ENCODE measurements around the gene DPF3.

The DPF3 gene

DNA sequence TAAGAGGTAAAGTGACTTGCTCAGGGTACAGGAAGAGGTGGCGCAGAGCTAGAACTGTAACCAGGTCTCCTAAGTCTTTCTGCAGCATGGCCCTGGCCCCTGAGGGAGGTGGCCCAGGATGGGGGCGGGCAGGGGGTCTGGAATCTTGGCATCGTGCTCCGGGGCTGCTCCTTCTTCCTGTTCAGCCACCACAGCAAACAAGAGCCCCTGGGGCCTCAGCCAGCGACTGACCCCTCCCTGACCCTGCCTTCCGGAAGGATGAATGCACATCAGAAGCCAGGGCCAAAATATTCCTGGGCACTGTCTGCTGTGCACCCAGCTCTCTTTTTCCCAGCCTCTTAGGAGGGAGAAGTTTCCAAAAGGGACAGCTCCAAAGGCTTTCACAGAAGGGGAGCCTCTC, 242.8 kb downstream of the DPF3 start:
- Histone ChIP-seq H3K27me3 (replicated peaks; ENCODE audit: insufficient read depth, low read length) (no peaks in the 10 kb centered on the region), H3K9me2 (replicated peaks; ENCODE audit: insufficient read depth, low read length) (no peaks in the 10 kb centered on the region), H3K9me3 (replicated peaks; ENCODE audit: insufficient read depth, low read length) (no peaks in the 10 kb centered on the region), H3K4me3 (ENCODE audit: low read length) (no peak overlapping the region), H3K4me1 (ENCODE audit: low read length) (no peaks in the 10 kb centered on the region), H3K4me2 (ENCODE audit: low read depth, low read length) (no peak overlapping the region), H3K79me2 (ENCODE audit: low read length) (no peaks in the 10 kb centered on the region), H4K20me1 (ENCODE audit: insufficient read depth, low read length) (no peaks in the 10 kb centered on the region), H3F3A (ENCODE audit: insufficient read depth, low read length) (no peaks in the 10 kb centered on the region), H2AFZ (ENCODE audit: low read length) (no peak overlapping the region), H3K36me3 (replicated peaks; ENCODE audit: insufficient read depth, low read length) (no peaks in the 10 kb centered on the region), H3K27ac (ENCODE audit: low read length) (no peak overlapping the region), H3K9ac (ENCODE audit: low read length) (no peak overlapping the region)
- DNase-seq: no peak
- TF ChIP-seq, protein P1, sequence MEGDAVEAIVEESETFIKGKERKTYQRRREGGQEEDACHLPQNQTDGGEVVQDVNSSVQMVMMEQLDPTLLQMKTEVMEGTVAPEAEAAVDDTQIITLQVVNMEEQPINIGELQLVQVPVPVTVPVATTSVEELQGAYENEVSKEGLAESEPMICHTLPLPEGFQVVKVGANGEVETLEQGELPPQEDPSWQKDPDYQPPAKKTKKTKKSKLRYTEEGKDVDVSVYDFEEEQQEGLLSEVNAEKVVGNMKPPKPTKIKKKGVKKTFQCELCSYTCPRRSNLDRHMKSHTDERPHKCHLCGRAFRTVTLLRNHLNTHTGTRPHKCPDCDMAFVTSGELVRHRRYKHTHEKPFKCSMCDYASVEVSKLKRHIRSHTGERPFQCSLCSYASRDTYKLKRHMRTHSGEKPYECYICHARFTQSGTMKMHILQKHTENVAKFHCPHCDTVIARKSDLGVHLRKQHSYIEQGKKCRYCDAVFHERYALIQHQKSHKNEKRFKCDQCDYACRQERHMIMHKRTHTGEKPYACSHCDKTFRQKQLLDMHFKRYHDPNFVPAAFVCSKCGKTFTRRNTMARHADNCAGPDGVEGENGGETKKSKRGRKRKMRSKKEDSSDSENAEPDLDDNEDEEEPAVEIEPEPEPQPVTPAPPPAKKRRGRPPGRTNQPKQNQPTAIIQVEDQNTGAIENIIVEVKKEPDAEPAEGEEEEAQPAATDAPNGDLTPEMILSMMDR (IDR thresholded peaks at IDR 0.05; ENCODE audit: low read length): no peak
- TF ChIP-seq EZH2phosphoT487 (IDR thresholded peaks at IDR 0.05; ENCODE audit: low read length): no peak
- TF ChIP-seq EZH2 (optimal IDR thresholded peaks at IDR 0.05; ENCODE audit: low read depth, low read length): no peak

DNA sequence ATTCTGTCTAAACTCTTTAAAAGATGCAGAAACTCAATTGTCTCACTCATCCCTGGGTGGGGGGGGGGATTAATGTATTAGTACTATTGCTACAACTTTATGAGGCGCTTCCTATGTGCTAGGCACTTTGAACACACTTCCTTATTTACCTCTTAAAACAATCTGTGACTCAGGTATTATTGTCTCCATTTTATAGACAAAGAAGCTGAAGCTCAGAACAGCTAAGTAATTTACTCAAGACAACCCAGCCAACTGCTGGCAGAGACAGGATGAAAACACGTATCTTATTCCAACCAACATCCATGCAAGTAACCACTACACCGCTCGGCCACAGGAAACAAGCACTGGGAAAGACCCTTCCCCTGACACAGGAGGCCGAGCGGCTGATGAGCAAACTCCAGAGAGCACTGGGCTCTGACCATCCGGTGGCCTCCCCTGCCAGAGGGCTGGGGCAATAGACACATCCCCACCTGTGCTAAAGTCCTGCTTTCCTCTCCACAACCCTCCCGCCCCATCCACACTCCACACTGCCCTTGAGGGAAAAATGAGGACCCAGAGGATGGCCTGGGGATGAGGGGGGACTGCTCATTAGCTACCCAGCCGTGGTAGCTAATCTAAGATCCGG, 244.2 kb downstream of the DPF3 start:
- H4K20me1 ChIP-seq (ENCODE audit: insufficient read depth, low read length): no peaks in the 10 kb centered on the region
- no peak overlapping the region for H3K27ac ChIP-seq (ENCODE audit: low read length)
- no peak overlapping the region for H3K4me2 ChIP-seq (ENCODE audit: low read depth, low read length)
- no peaks in the 10 kb centered on the region for H3K9me3 ChIP-seq (replicated peaks; ENCODE audit: insufficient read depth, low read length)
- no peak overlapping the region for H2AFZ ChIP-seq (ENCODE audit: low read length)
- no peaks in the 10 kb centered on the region for H3K4me1 ChIP-seq (ENCODE audit: low read length)
- TF ChIP-seq EZH2phosphoT487 (IDR thresholded peaks at IDR 0.05; ENCODE audit: low read length) (no peak), EZH2 (optimal IDR thresholded peaks at IDR 0.05; ENCODE audit: low read depth, low read length) (no peak)
- TF ChIP-seq, protein P1 (IDR thresholded peaks at IDR 0.05; ENCODE audit: low read length): no peak
- no peaks in the 10 kb centered on the region for H3K36me3 ChIP-seq (replicated peaks; ENCODE audit: insufficient read depth, low read length)
- no peaks in the 10 kb centered on the region for H3K27me3 ChIP-seq (replicated peaks; ENCODE audit: insufficient read depth, low read length)
- DNase-seq: no peak
- H3K9ac ChIP-seq (ENCODE audit: low read length): no peak overlapping the region
- no peak overlapping the region for H3K4me3 ChIP-seq (ENCODE audit: low read length)
- H3K79me2 ChIP-seq (ENCODE audit: low read length): no peaks in the 10 kb centered on the region
- no peaks in the 10 kb centered on the region for H3K9me2 ChIP-seq (replicated peaks; ENCODE audit: insufficient read depth, low read length)
- no peaks in the 10 kb centered on the region for H3F3A ChIP-seq (ENCODE audit: insufficient read depth, low read length)

DNA sequence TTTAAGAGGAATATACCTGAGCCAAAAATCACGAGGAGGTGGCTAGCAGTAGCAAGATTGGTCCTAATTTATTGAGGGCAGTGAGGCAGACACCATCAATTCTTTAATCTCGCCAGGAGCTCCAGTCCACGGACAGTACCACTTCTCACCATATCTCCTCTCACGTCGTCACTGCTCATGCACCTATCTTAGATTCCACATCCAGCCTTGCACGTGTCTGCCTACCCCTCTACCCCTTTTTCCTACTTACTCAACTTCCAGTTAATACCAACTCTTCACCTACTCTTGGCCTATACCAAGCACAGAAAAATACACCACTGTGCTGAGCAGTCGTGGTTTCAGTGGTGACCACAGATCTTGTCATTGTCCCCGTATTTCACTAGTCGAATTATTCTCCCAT, 246.1 kb downstream of the DPF3 start:
- TF ChIP-seq, protein P1 (IDR thresholded peaks at IDR 0.05; ENCODE audit: low read length): no peak
- TF ChIP-seq EZH2 (optimal IDR thresholded peaks at IDR 0.05; ENCODE audit: low read depth, low read length): no peak
- no peak for TF ChIP-seq EZH2phosphoT487 (IDR thresholded peaks at IDR 0.05; ENCODE audit: low read length)
- Histone ChIP-seq H3K9me2 (replicated peaks; ENCODE audit: insufficient read depth, low read length) (no peaks in the 10 kb centered on the region), H3K4me2 (ENCODE audit: low read depth, low read length) (no peak overlapping the region), H3K4me1 (ENCODE audit: low read length) (no peaks in the 10 kb centered on the region), H3K27me3 (replicated peaks; ENCODE audit: insufficient read depth, low read length) (no peaks in the 10 kb centered on the region), H3K36me3 (replicated peaks; ENCODE audit: insufficient read depth, low read length) (no peaks in the 10 kb centered on the region), H2AFZ (ENCODE audit: low read length) (no peak overlapping the region), H3K27ac (ENCODE audit: low read length) (no peak overlapping the region), H3K4me3 (ENCODE audit: low read length) (no peak overlapping the region), H3K9ac (ENCODE audit: low read length) (no peak overlapping the region), H3F3A (ENCODE audit: insufficient read depth, low read length) (no peaks in the 10 kb centered on the region), H3K79me2 (ENCODE audit: low read length) (no peaks in the 10 kb centered on the region), H3K9me3 (replicated peaks; ENCODE audit: insufficient read depth, low read length) (no peaks in the 10 kb centered on the region), H4K20me1 (ENCODE audit: insufficient read depth, low read length) (no peaks in the 10 kb centered on the region)
- no peak for DNase-seq
